HG03575 (cell line): Measurements from ENCODE around the gene CDH1.
"Not testable (repeated sequence)": the region's sequence is repeated elsewhere in the genome, so short reads cannot be mapped to it uniquely, and the experiment has no call there.

Experiments used
- ATAC-seq: cut with Tn5 transposase; IDR thresholded peaks from one replicate; pipeline ENCODE4 v1.9.1; 2021; ENCODE audit not compliant: unreplicated experiment, insufficient number of reproducible peaks, low FRiP score; ENCODE audit errors: extremely low read depth

Gene CDH1

DNA sequence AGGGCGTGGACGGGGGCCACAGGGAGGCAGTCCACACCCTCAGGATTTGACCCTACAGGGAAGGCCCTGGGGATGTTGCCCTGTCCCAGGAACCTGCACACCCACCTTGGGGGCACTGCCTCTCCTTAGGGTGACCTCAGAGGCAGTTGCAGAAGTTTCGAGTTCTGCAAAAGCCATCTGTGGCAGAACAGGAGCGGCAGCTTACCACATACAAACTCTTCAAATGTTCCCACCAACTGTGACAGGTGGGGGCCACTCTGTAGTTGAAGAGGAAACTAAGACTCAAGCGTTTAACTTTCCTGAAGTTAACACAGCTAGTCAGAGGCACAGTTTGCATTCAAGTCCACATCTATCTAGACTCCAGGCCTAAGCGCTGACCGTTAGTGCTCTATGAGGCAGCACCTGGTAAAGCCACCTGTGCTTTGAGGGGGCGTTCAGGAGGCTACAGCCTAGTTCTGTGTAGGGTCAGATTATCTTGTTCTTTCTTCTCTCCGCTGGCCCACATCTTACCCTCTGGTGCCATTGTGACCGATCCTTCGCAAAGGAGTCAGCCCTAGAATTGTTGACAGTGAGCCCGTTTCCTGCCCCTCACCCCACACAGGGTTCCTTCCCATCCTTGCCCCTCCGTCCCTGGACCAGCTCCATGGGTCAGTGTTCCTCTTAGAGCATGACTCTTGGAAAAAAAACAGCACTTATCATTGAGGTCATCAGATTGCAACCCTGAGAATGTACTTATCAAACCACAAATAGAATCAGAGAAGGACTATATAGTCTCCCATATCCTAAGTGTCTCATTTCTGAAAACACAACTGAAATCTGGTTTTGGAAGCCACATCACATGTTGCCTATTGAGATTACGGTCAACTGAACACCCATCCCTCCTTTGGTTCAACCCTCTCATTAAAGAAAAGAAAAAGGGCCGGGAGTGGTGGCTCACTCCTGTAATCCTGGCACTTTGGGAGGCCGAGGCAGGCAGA, 45.4 kb downstream of the CDH1 start:
- no peak for ATAC-seq

DNA sequence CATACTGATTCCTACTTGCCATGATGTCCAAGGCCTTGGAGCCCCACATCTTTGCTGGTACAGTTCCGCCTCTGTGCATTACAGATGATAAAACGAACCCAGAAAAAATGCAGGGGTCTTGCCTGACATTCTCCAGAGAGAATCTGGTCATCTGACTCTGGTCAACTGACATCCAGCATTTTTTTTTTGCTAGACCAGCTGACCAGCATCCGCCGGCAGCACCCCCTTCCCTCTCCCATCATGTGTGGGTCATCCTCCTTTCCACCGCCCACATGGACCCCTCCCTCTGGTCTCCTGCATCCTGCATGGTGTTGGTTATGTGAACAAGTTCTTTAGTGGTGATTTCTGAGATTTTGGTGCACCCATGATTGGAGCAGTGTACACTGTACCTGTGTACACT, 47.1 kb downstream of the CDH1 start:
- no peak for ATAC-seq

- no peak for ATAC-seq
Measured at GRCh38 chr16:68784721-68785120, 47.6 kb downstream of the CDH1 start.

GRCh38 chr16:68785715-68786114, 48.6 kb downstream of the CDH1 start:
- no peak for ATAC-seq

GRCh38 chr16:68786685-68787418, 49.8 kb downstream of the CDH1 start:
- no peak for ATAC-seq

DNA sequence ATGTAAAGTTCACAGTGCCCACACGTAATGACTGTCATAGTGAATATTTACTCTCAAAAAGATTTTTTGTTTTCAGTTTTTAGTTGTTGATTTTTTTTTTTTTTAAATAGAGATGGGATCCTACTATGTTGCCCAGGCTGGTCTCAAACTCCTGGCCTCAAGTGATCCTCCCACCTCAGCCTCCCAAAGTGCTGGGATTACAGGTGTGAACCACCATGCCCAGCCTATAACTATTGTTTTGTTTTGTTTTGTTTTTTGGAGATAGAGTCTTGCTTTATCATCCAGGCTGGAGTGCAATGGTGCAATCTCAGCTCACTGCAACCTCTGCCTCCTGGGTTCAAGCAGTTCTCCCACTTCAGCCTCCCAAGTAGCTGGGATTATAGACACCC, 50.3 kb downstream of the CDH1 start:
- ATAC-seq, result not testable (repeated sequence)

DNA sequence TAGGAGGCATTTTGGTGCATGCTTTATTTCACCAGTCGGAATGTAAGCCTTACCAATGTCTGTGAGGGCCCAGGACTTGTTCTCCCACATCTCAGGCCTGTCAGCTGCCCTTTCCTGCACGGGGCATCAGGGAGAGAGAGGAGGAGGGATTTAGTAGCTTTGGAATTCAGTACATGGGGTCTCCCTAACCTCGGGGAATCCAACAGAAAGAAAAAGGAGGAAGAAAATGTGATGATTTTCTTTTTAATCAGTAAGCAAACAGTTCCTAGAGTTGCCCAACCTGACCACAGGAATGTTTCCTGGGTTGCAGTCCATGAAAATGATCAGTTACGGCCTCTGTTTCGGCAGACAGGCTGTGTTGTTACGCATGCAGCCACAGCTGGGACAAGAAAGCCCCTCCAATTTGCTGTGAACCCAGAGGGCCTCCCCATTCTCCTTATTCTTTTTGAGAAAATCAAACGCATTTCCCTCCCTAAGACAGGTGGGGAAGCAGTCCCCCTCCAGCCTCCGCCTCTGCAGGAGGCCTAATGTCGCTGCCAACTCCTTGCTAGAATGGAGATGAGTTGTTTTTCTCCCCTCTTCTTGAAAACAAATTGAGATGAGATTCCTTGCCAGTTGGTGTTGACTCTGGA, 53.2 kb downstream of the CDH1 start:
- no peak for ATAC-seq

- ATAC-seq, result no peak
Measured at GRCh38 chr16:68790944-68791343, 53.9 kb downstream of the CDH1 start.

- no peak for ATAC-seq
Measured at GRCh38 chr16:68792465-68793324, 55.6 kb downstream of the CDH1 start.

- ATAC-seq, result no peak
Measured at GRCh38 chr16:68793401-68793857, 56.3 kb downstream of the CDH1 start.

DNA sequence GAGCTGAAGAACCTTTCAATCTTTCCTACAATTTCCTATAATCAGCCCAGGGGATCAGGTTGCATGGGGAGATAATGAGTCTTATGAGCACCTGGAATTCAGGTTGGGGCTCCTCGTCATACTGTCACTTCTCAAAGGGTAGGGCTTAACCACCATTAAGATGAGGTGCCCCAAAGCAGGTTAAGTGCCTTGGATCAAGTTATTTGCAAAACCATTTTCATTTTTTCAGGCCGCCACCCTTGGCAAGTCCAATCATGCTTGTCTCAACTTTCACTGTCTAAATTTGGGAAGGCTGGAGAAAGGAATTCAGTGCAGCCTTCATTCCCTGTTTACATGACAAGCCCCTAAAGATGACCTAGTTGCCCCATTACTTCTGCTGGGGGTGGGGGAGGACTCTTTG, 61.3 kb downstream of the CDH1 start:
- ATAC-seq, result no peak

GRCh38 chr16:68800257-68800875, 63.3 kb downstream of the CDH1 start:
- ATAC-seq, result no peak

DNA sequence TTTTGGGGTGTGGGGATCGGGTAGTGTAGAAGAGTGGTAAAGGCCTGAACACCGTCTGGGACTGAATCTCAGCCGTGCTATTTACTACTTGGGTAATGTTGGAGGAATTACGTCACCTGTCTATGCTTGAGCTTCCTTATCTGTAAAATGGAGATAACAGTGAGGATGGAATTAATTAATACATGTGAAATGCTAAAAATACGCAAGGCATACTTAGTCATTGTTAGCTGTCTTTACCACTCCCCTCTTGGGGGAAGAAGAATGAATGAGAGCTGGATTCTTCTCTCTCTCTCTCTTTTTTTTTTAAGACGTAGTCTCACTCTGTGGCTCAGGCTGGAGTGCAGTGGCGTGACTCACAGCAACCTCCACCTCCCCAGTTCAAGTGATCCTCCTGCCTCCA, 65.1 kb downstream of the CDH1 start:
- no peak for ATAC-seq

DNA sequence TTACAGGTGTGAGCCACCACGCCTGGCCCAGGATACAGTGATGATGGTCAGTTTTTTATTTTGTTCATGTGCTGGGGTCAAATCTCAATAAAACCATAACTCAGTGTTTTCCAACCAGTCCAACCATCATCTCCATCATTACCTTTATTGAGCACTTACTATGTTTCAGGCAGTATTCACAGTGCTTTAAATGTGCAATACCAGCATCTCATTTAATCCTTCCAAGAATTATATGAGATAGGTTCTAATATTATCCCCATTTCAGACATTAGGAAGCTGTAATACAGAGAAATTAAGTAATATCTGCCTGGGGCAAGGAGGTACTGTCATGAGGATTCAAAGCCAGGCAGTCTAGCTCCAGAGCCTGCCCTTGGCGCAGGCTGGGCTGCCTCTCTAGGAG, 69.3 kb downstream of the CDH1 start:
- no peak for ATAC-seq

GRCh38 chr16:68806981-68807380, 69.9 kb downstream of the CDH1 start:
- no peak for ATAC-seq

DNA sequence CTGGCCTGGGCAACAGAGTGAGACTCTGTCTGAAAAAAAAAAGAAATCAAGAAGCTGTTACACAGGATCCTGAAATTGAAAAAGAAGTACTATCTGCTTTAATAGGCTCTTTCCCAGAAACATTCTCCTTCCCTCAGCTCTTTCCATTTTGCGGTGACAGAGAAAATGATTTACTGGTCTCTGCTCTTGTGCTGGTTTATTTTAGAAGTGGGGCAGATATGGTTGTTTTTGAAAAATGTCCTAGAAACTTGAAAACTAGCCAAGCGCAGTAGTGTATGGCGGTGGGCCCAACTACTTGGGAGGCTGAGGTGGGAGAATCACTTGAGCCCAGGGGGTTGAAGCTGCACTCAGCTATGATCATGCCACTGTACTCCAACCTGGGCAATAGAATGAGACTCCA, 77.4 kb downstream of the CDH1 start:
- ATAC-seq, result no peak

GRCh38 chr16:68823401-68824135, 86.5 kb downstream of the CDH1 start:
- no peak for ATAC-seq

GRCh38 chr16:68825427-68825826, 88.3 kb downstream of the CDH1 start:
- ATAC-seq, result no peak
